ENCODE data around the gene WNK1. TPM values are rescaled to one million over a fixed set of nuclear protein-coding genes. Genes with fewer than 3 reads are reported as not detected.

Gene WNK1
- total and polyA plus RNA-seq, 2 of the 8 experiments (the other 6 are each of a cell fraction or from before 2014, with no cell fraction given): 88.2 to 157 TPM

- TF ChIP-seq CHD7 (IDR thresholded peaks at IDR 0.05; ENCODE audit: insufficient replicate concordance, low read length) (no peak), NANOG (IDR thresholded peaks at IDR 0.05; ENCODE audit: insufficient read depth, low read depth, low read length, poor library complexity, severe bottlenecking) (no peak), YY1 (IDR thresholded peaks at IDR 0.05; ENCODE audit: low read depth, low read length) (no peak), GABPA (IDR thresholded peaks at IDR 0.05; ENCODE audit: borderline replicate concordance, insufficient read depth, low read length) (no peak), MAX (IDR thresholded peaks at IDR 0.05) (no peak), TEAD4 (IDR thresholded peaks at IDR 0.05; ENCODE audit: low read depth, low read length) (no peak), EP300 (IDR thresholded peaks at IDR 0.05; ENCODE audit: borderline replicate concordance in 1 of 2, low read depth in 2 of 2, low read length in 2 of 2) (no peak), CREB1 (IDR thresholded peaks at IDR 0.05) (no peak), CHD2 (IDR thresholded peaks at IDR 0.05; ENCODE audit: low read length) (no peak), HDAC2 (IDR thresholded peaks at IDR 0.05; ENCODE audit: borderline replicate concordance in 1 of 2, low read depth in 2 of 2, low read length in 2 of 2) (no peak), JUN (IDR thresholded peaks at IDR 0.05; ENCODE audit: low read depth, low read length) (no peak), NRF1 (IDR thresholded peaks at IDR 0.05; ENCODE audit: low read depth, low read length) (no peak)
These were observed 118.0 kb downstream of the WNK1 start (continued) for GRCh38 chr12:870378-870777.

Data from H1 (cell line).